ENCODE results near the gene TIRAP.
"Not testable (repeated sequence)": the region's sequence is repeated elsewhere in the genome, so short reads cannot be mapped to it uniquely, and the experiment has no call there.

TIRAP gene

GRCh38 chr11:126305699-126306098 lies 22.8 kb downstream of the TIRAP start:
- Histone ChIP-seq H2AFZ (ENCODE audit: low read depth) (no peak overlapping the region), H3K4me1 (ENCODE audit: low read depth, poor library complexity, severe bottlenecking) (peaks cover 62% of the 10 kb centered on the region), H3K4me2 (peak overlapping the region; percentile 93), H4K20me1 (ENCODE audit: insufficient read depth) (no peaks in the 10 kb centered on the region), H3K4me3 (IDR thresholded peaks at IDR 0.05; ENCODE audit: insufficient read depth, low read depth, low read length) (no peak overlapping the region), H3K36me3 (ENCODE audit: insufficient read depth) (no peaks in the 10 kb centered on the region), H3K9ac (no peak overlapping the region), H3K79me2 (ENCODE audit: insufficient read depth, low read depth) (peaks cover 15% of the 10 kb centered on the region; the same call in 1 of the 2 replicates), H3K27me3 (ENCODE audit: insufficient read depth, low read depth) (no peaks in the 10 kb centered on the region), H3K27ac (peak overlapping the region; percentile 35; the same call in 1 of the 2 replicates)
- TF ChIP-seq, protein P1, sequence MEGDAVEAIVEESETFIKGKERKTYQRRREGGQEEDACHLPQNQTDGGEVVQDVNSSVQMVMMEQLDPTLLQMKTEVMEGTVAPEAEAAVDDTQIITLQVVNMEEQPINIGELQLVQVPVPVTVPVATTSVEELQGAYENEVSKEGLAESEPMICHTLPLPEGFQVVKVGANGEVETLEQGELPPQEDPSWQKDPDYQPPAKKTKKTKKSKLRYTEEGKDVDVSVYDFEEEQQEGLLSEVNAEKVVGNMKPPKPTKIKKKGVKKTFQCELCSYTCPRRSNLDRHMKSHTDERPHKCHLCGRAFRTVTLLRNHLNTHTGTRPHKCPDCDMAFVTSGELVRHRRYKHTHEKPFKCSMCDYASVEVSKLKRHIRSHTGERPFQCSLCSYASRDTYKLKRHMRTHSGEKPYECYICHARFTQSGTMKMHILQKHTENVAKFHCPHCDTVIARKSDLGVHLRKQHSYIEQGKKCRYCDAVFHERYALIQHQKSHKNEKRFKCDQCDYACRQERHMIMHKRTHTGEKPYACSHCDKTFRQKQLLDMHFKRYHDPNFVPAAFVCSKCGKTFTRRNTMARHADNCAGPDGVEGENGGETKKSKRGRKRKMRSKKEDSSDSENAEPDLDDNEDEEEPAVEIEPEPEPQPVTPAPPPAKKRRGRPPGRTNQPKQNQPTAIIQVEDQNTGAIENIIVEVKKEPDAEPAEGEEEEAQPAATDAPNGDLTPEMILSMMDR (conservative IDR thresholded peaks at IDR 0.05; ENCODE audit: low read depth, low read length), result no peak

DNA sequence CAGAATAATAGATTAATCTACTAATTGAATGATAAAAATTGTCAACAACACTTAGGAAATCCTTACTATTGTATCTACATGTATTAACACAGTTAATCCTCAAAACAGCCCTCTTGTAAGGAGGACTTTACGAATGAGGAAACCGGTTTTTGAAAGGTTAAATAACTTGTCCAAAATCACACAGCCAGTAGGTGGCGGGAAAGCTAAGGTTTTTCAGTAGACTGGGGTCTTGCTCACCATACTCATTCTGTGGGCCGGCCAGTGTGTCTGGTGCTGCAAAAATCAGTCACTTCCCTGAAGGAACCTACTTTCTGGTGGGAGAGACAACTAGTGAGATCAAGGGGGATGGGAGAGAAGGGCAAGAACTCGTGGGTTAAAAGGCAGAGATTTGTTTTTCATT lies 24.8 kb downstream of the TIRAP start:
- no peak overlapping the region for H2AFZ ChIP-seq (ENCODE audit: low read depth)
- H3K27me3 ChIP-seq (ENCODE audit: insufficient read depth, low read depth), result no peaks in the 10 kb centered on the region
- no peak overlapping the region for H3K9ac ChIP-seq
- H3K27ac ChIP-seq, result no peak overlapping the region; the same call in 1 of the 2 replicates
- H3K4me2 ChIP-seq, result peak overlapping the region; percentile 29; the same call in 1 of the 2 replicates
- TF ChIP-seq, protein P1 (conservative IDR thresholded peaks at IDR 0.05; ENCODE audit: low read depth, low read length), result peak; percentile 32; the same call in 1 of the 2 replicates
- H3K79me2 ChIP-seq (ENCODE audit: insufficient read depth, low read depth), result peaks cover 15% of the 10 kb centered on the region; the same call in 1 of the 2 replicates
- no peak overlapping the region for H3K4me3 ChIP-seq (IDR thresholded peaks at IDR 0.05; ENCODE audit: insufficient read depth, low read depth, low read length)
- H3K36me3 ChIP-seq (ENCODE audit: insufficient read depth), result no peaks in the 10 kb centered on the region
- H4K20me1 ChIP-seq (ENCODE audit: insufficient read depth), result no peaks in the 10 kb centered on the region
- H3K4me1 ChIP-seq (ENCODE audit: low read depth, poor library complexity, severe bottlenecking), result peaks cover 82% of the 10 kb centered on the region

DNA sequence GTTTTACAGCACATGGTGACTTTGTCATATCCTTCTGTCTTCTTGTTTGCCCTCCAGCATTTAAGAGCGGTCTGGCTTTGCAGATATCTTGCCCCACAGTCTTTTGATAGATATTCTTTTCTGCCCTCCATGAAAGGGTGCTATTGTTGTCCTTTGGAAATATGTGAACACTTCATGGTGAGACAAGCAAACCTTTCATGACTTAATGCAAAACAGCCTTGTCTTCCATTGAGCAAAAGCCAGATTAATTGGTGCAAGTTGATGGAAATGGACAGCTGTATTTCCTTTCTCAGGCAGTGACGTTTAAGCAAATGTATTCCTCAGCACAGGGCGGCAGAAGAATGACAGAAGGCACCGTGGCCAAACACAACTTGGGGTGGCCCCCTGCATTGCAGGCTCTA lies 25.4 kb downstream of the TIRAP start:
- Histone ChIP-seq H3K27ac (no peak overlapping the region; the same call in 1 of the 2 replicates), H2AFZ (ENCODE audit: low read depth) (no peak overlapping the region), H3K4me1 (ENCODE audit: low read depth, poor library complexity, severe bottlenecking) (peaks cover 84% of the 10 kb centered on the region), H3K9ac (no peak overlapping the region), H3K36me3 (ENCODE audit: insufficient read depth) (no peaks in the 10 kb centered on the region), H3K79me2 (ENCODE audit: insufficient read depth, low read depth) (peaks cover 15% of the 10 kb centered on the region; the same call in 1 of the 2 replicates), H4K20me1 (ENCODE audit: insufficient read depth) (no peaks in the 10 kb centered on the region), H3K27me3 (ENCODE audit: insufficient read depth, low read depth) (no peaks in the 10 kb centered on the region), H3K4me2 (peak overlapping the region; percentile 29; the same call in 1 of the 2 replicates), H3K4me3 (IDR thresholded peaks at IDR 0.05; ENCODE audit: insufficient read depth, low read depth, low read length) (no peak overlapping the region)
- TF ChIP-seq, protein P1 (conservative IDR thresholded peaks at IDR 0.05; ENCODE audit: low read depth, low read length), result no peak

DNA sequence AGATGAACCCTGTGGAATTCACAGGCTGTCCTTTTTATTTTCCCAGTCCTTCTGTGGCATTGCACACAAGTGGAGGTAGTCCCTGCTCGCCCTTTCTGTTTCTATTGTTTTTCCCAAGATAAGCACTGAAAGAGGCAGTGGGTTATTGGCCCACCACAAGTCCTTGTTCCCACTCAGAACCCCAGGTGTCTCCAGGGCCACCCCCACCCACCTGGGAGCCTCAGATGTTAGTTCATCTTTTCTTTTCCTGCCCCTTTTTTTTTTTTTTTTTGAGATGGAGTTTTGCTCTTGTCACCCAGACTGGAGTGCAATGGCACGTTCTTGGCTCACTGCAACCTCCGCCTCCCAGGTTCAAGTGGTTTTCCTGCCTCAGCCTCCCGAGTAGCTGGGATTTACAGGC lies 25.9 kb downstream of the TIRAP start:
- not testable (repeated sequence) for H3K4me3 ChIP-seq (IDR thresholded peaks at IDR 0.05; ENCODE audit: insufficient read depth, low read depth, low read length); H3K9ac ChIP-seq; H3K27me3 ChIP-seq (ENCODE audit: insufficient read depth, low read depth); H3K36me3 ChIP-seq (ENCODE audit: insufficient read depth); H4K20me1 ChIP-seq (ENCODE audit: insufficient read depth); H2AFZ ChIP-seq (ENCODE audit: low read depth)
- peak overlapping the region; percentile 55; the same call in 1 of the 2 replicates for H3K4me2 ChIP-seq
- H3K27ac ChIP-seq, result peak overlapping the region; percentile 61; the same call in 1 of the 2 replicates
- peaks cover 15% of the 10 kb centered on the region; the same call in 1 of the 2 replicates for H3K79me2 ChIP-seq (ENCODE audit: insufficient read depth, low read depth)
- peaks cover 89% of the 10 kb centered on the region for H3K4me1 ChIP-seq (ENCODE audit: low read depth, poor library complexity, severe bottlenecking)

Data from KMS-11 (cell line).